HG03045 (cell line): ENCODE measurements around the gene RETSAT.
"Not testable (repeated sequence)": the region's sequence is repeated elsewhere in the genome, so short reads cannot be mapped to it uniquely, and the experiment has no call there.

Experiments used
- ATAC-seq: cut with Tn5 transposase; IDR thresholded peaks from one replicate; pipeline ENCODE4 v1.9.1; 2021; ENCODE audit warnings: mild to moderate bottlenecking, moderate library complexity; ENCODE audit not compliant: unreplicated experiment

Gene RETSAT

DNA sequence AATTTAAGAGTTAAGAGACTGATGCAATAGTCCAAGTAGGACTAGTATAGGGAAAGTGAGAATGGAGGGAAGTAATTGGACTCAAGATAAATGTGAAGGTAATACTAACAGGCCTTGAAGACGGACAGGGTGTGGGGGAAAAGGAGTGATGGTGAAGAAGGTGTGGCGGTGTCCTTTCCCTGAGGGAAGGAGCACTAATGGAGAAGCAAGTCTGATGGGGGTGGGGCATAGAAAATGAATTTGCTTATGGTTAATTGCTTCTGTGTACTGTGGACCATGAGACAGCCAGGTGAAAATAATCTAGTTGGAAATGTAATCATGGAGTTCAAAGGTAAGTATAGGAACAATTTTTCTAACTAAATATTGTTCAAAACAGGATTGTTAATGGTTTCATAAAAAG lies 19.4 kb downstream of the RETSAT start:
- ATAC-seq, result no peak

DNA sequence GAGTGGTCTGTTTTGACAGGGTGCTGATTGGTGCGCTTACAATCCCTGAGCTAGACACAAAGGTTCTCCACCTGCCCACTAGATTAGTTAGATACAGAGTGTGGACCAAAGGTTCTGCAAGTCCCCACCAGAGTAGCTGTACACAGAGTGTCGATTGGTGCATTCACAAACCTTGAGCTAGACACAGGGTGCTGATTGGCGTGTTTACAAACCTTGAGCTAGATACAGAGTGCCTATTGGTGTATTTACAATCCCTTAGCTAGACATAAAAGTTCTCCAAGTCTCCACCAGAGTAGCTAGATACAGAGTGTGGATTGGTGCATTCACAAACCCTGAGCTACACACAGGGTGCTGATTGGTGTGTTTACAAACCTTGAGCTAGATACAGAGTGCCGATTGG lies 20.5 kb downstream of the RETSAT start:
- not testable (repeated sequence) for ATAC-seq

DNA sequence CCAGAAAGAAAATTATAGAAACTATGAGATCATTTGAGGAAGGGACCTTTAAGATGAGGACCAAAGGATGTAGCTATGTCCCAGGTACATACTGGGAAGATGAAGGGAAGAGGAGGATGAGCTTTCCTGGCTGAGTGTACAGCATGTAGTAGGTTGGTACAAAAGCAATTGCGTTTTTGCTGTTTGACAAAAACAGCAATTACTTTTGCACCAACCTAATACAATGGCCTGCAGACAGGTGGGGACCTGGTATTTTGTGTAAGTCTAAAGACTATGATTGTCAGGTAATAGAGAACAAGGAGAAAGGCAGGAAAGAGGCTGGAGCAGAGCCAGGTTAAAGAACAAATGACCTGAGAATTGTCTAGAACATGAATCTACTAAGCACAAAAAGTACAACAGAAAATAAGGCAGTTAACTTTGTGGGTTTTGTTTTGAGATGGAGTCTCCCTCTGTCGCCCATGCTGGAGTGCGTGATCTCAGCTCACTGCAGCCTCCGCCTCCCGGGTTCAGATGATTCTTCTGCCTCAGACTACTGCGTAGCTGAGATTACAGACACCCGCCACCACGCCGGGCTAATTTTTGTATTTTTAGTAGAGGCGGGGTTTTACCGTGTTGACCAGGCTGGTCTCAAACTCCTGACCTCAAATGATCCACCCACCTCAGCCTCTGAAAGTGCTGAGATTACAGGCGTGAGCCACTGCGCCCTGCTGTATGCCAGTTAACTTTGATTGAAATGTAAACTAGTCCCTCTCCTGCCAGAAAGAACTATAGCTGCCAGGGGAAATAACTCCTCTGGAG lies 23.3 kb downstream of the RETSAT start:
- no peak for ATAC-seq

DNA sequence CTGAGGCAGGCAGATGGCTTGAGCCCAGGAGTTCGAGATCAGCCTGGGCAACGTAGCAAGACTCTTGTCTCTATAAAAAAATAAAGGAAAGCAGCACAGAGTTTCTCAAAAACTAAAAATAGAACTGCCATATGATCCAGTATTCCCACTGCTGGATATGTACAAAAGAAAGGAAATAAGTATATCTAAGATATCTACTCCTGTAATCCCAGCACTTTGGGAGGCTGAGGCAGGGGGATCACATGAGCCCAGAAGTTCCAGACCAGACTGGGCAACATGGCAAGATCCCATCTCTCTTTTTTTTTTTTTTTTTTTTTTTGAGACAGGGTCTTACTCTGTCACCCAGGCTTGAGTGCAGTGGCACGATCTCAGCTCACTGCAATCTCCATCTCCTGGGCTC lies 24.6 kb downstream of the RETSAT start:
- ATAC-seq, result not testable (repeated sequence)

DNA sequence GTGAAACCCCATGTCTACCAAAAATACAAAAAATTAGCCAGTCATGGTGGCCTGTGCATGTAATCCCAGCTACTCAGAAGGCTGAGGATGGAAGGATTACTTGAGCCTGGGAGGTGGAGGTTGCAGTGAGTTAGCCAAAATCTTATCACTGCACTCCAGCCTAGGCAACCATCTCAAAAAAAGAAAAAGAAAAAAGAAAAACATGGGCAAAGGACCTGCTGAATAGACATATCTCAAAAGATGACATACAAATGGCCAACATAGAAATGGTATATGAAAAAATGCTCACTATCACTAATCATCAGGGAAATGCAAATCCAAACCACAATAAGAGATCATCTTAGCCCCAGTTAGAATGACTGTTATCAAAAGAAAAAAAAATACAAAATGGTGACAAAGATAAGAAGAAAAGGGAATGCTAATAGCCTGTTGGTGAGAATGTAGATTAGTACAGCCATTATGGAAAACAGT lies 25.1 kb downstream of the RETSAT start:
- no peak for ATAC-seq

DNA sequence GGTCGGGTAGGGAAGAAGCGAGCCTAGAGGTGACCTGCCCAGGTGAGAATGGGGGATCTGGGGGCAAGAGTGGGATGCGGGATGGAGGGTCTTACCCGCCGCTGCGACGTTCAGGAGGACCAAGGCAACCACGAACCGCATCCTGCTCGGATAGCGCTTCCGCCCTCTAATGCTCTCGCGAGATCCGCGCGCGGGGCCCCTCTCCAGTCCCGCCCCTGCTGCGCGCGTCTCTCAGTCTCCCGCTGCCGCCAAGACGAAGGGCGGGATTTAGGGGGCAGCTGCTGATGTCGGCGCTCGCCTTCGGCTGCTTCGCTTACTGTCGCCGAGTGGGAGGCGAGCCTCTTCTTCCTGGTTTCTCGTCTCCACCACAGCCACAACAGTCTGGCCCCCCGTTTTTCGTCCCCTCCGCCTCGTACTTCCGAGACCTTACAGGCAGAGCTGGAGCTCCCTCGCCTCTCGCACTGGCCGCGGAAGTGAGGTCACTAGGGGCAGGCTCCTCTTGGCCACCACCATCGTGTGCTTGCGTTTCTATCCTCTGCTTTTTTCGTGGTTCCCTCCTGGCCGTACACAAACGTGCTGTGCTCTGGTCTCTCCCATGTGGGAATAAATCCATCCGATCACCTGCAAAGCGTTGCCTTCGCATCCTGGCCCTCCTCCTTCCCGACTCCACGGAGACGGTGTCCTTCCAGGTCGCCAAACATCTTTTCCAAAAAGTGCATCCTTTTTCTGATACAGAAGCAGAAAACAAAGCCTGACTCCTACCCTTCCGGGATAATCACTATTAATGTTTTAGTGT lies 26.3 kb downstream of the RETSAT start, which contains the start of gene TGOLN2:
TSS of gene TGOLN2 (minus strand) at position 168 of the 796 bp plus-strand sequence. CDS start at position 141, 27 bp downstream.
- peak; percentile 87 for ATAC-seq

DNA sequence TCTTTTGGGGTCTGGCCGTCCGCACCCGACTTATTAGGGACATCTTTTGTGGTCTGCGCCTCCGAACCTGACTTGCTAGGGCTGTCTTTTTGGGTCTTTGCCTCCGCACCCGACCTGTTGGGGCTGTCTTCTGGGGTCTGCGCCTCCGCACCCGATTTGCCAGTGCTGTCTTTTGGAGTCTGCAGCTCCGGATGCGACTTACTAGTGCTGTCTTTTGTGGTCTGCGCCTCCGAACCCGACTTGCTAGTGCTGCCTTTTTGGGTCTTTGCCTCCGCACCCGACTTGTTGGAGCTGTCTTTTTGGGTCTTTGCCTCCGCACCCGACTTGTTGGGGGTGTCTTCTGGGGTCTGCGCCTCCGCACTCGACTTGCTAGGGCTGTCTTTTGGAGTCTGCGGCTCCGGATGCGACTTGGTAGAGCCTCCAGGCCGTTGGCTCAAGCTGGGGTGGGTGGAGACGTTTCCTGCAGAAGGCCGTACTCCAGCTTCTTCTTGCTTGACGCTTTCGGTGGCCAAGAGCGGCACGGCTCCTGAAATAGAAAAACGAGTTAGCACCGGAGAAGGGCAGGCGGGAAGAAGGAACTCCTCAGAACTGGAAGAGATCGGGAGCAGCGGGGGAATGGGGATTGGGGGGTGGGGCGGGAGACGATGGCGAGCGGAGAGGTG lies 27.0 kb downstream of the RETSAT start:
- ATAC-seq, result no peak

DNA sequence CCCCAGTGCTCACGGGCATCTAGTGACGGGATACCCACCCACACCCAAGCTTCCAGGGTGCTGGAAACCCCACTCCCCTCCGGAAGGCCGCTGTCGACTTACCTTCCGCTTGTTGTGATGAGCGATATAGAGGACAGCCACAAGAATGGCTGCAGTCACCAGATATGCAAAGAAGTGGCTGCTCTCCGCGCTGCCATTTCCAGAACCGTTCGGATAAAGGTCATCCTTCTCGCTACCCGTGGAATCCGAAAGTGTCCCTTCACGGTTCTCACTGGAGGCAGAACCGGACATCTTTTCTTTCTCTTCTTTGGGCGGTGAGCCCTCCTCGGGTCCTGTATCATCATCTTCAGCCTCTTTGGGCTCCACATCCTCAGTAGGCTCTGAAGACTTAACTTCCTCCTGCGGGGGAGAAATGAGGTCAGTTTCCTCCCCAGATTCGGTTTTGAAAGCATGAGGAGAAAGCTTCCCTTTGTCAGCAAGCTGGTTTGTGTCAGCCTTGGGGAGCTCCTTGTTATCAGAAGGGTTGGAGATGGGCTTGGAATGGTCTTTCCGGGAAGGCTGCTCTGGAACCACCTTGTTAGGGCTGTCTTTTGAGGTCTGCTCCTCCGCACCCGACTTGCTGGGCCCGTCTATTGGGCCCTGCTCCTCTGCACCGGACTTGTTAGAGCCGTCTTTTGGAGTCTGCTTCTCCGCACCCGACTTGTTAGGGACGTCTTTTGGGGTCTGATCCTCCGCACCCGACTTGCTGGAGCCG lies 27.7 kb downstream of the RETSAT start:
- peak; percentile 32 for ATAC-seq

DNA sequence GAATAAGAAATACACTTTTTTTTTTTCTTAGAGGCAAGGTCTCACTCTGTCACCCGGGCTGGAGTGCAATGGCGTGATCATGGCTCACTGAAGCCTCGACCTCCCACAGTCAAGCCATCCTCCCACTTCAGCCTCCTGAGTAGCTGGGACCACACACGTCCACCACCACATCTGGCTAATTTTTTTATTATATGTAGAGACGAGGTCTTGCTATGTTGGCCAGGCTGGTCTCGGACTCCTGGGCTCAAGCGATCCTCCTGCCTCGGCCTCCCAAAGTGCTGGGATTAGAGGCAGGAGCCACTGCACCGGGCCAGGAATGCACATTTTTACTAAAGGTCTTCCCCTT lies 28.9 kb downstream of the RETSAT start:
- ATAC-seq, result no peak

DNA sequence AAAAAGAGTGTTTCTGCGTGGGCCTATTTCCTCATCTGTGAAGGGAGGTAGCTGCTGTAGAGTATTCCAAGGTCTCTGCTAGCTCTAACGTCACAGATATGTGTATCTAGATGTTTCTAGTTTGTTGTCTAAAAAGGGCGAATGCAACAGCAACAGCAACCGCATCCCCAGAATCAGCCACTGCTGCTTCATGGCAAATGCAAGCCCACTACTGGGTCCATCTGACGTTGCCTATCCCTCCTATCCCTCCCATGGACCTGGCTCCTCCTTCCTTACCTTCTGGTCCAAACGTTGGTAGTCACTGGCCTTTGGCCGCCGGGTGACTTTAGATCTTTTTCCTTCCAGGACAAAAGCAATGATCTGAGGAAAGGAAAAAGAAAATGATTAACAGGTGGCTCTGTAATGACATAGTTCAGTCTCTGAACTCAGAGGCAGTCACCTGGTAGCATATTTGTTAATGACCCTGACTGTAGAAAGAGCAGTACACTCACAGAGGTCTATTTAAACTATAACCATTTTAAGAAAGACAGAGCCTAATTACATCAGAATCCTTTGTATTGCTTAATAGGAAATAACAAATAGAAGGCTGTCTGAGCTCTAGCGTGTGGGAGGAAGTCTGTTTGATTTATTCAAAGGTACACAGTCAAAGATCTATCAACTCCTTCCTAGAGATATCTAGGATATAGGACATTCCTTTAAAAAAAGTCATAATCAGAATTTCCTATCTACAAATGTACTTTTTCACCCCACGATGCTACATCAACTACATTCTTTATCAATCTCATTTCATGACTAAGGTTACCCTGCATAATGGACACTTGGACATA lies 29.5 kb downstream of the RETSAT start:
- no peak for ATAC-seq

DNA sequence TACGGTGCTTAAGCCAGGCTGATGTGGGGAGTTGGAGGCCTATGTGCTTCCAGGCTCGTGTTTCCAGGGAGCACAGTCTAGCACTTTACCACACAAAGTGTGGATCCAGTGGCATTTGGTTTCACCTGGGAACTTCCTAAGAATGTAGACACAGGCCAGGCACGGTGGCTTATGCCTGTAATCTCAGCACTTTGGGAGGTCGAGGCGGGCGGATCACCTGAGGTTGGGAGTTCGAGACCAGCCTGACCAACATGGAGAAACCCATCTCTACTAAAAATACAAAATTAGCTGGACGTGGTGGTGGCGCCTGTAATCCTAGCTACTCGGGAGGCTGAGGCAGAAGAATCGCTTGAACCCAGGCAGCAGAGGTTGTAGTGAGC lies 30.4 kb downstream of the RETSAT start:
- not testable (repeated sequence) for ATAC-seq

DNA sequence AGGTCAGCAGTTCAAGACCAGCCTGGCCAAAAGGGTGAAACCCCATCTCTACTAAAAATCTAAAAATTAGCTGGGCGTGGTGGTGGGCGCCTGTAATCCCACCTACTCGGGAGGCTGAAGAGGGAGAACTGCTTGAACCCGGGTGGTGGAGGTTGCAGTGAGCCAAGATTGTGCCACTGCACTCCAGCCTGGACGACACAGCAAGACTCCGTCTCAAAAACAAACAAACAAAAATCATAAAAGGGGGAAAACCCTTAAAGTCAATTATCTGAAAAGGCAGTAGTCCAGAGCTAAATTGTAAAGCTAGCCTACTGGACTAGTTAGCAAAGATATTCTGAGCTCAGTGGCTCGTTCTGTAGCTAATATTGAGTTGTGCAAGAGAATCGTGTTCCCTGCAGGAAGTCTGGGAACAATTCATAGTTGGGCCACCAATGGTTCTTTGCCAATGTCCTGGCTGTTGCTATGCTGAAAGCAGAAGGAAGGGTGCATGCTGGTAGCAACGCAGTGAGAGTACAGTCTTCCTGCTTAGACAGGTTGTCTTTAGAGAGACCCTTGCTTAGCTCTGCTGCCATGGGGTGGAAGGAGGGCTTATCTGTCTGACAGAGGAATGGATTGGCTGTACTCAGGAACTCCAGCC lies 30.9 kb downstream of the RETSAT start:
- no peak for ATAC-seq

DNA sequence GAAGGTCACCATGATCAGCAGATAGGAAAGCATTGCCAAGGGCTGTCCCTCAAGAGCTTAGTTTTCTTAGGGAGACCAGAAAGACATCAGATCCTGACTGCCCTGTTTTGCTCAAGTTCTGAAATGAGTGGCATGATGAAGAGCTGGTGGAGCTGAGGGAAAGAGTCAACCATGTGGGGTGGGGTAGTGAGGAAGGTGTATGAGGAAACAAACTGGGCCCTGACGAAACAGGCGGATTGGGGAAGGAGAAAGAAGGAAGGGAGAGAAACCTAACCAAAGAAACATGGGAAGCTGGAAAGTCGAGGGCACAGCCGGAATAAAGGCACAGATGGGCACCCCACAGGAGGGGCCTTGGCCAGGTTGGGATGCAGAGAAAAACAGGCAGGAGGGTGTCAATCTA lies 34.5 kb downstream of the RETSAT start:
- ATAC-seq, result no peak

DNA sequence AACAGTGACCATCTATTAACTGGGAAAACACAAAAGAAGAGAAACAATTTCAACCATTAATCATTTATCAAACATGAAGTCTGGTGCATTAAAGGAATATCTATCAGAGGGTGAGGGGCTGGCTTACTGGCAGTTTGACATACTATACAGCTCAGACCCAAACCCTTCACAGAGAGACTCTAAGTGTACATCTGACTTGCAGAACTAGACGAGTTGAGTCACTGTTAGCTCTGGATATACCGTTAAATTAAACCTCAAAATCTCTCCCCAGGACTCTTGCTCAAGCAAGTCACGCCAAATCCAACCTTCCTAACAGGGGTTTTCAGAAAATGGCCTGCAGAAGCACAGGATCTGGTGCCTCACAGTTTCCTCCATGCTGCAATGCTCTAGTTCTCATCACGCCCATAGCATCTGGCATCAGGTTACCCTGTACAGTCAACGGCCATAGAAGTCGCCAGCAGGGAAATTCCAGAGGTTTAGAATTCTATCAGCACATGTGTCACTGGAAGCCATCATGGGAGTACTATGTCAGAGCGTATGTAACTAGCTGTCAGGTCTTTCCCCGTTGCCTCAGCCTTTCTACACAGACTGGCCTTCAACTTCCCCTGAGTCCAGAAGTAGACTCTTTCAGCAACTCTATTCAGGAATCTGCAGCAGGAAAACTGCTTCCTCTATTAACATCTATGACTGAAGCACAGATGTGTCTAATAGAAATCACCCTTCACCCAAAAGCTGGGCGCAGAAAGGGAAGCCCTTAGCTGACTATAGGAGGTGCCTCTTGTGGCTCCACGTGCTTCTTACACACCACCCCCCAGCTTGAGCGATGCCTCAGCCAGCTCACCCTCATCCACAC lies 35.9 kb downstream of the RETSAT start:
- peak; percentile 70 for ATAC-seq

DNA sequence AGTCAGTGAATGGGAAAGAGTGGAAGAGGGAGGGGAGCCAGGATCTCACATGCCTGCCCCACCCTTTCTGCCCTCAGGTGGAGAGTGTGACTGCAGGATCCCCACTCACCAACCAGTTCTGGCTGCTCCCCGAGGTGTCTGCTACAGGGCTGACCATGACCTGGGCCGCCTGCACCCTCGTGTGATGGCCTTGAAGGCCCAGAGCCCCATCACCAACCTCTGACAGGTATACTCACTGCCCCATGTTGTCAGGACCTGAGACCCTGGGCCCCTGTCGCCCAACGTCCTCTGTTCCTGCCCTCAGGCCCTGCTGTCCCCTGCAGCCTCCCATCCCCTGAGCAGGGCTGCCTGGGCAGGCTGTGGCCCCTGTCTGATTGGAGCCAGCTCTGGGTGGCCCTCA lies 38.4 kb downstream of the RETSAT start:
- not testable (repeated sequence) for ATAC-seq

DNA sequence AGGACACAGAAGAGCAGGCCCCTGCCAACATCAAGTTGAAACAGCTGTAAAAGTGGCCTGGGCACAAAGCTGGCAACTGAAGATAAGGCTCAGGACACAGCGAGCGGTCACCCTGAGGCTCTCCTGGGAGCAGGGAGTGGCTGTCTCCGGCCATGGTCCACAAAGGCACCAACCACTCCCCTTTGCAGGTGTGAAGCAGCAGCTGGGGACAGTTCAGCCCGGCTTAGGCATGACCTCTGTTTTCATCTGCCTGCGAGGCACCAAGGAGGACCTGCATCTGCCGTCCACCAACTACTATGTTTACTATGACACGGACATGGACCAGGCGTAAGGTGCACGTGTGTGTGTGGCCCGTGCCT lies 39.5 kb downstream of the RETSAT start:
- no peak for ATAC-seq

DNA sequence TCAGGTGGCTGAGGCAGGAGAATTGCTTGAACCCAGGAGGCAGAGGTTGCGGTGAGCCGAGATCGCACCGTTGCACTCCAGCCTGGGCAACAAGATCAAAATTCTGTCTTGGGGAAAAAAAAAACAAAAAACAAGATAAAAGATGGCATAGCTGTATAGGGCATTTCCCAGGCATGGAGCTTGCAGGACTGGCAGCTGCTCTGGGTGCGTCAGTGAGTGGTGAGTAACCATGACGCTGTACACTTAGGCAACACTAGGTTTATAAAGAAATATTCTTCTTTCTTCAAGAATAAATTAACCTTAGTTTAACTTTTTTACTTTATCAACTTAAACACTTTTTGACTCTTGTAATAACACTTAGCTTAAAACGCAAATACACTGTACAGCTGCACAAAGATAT lies 41.9 kb downstream of the RETSAT start:
- no peak for ATAC-seq

DNA sequence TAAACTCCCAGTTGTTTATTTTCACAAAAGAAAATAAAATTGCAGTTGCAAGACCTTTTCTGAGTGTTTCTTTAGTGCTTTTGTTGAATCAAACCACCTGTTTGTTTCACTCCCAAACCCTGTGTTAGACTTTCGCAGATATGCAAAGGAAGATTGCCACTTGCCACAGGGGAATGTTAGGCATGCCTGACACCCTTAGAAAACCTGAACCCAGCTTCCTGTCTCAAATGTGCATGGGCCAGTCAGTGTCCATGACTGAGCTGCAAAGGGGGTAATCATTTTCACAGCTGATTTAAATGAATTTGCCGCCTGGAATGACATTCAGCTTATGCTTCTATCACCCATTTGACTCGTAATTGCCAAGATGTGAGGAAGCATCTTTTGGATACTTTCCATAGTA lies 44.0 kb downstream of the RETSAT start:
- peak; percentile 50 for ATAC-seq
